IMR-90 (cell line): ENCODE measurements around the gene SRGAP3. TPM values are rescaled to one million over a fixed set of nuclear protein-coding genes. Genes with fewer than 3 reads are reported as not detected.

Experiments used
- ATAC-seq: fragments of 200-7000 bp; cut with Tn5 transposase; 2 replicates; pipeline ENCODE4 v1.9.1; 2020; ENCODE audit warnings: low read depth, mild to moderate bottlenecking, moderate library complexity
- BruUV-seq: library from RNA; stranded (reverse); fragments of 400-500 nt; replicated peaks from 2 replicates; lab custom pipeline; 2021; lab: Mats Ljungman, UMichigan
- CTCF ChIA-PET: fragments of 300-600 bp; formaldehyde crosslinking; extraction: SDS; loops from one replicate; lab custom pipeline; 2021; ENCODE audit warnings: antibody characterized with exemption; lab: Yijun Ruan, JAX
- POLR2A ChIA-PET: fragments of 300-600 bp; sonication (Branson Sonifier 250); formaldehyde crosslinking; loops from one replicate; lab custom pipeline; 2022; ENCODE audit warnings: antibody characterized with exemption; ENCODE audit not compliant: unreplicated experiment; lab: Charles Lee
- DNase-seq: peaks from one replicate; pipeline ENCODE4 v3.0.0; 2013
- H2AFZ ChIP-seq: replicated peaks from 2 replicates; pipeline ENCODE3; 2013; ENCODE audit warnings: low read length, mild to moderate bottlenecking; ENCODE audit not compliant: poor library complexity
- H2AK5ac ChIP-seq: 2 replicates; pipeline ENCODE4 v1.6.1; 2013; ENCODE audit warnings: low read depth, low read length, inconsistent platforms
- H2AK9ac ChIP-seq: replicated peaks from 2 replicates; pipeline ENCODE3; 2013; ENCODE audit warnings: mild to moderate bottlenecking, low read depth, low read length, moderate library complexity; ENCODE audit not compliant: poor library complexity
- H2BK120ac ChIP-seq: 2 replicates; pipeline ENCODE4 v1.6.1; 2013; ENCODE audit warnings: low read depth, low read length, inconsistent platforms
- H2BK15ac ChIP-seq: 3 replicates; pipeline ENCODE4 v1.6.1; 2013; ENCODE audit warnings: low read depth, low read length, inconsistent platforms
- H2BK20ac ChIP-seq: 2 replicates; pipeline ENCODE4 v1.6.1; 2013; ENCODE audit warnings: low read depth, mild to moderate bottlenecking, inconsistent platforms, low read length, moderate library complexity
- H2BK5ac ChIP-seq: 2 replicates; pipeline ENCODE4 v1.6.1; 2013; ENCODE audit warnings: mild to moderate bottlenecking, low read depth, low read length, inconsistent platforms; ENCODE audit not compliant: poor library complexity, severe bottlenecking
- H3K14ac ChIP-seq: replicated peaks from 2 replicates; pipeline ENCODE4 v1.6.1; 2013; ENCODE audit warnings: low read depth, low read length, inconsistent platforms
- H3K18ac ChIP-seq: 2 replicates; pipeline ENCODE4 v1.6.1; 2013; ENCODE audit warnings: low read depth, low read length, control low read depth
- H3K23ac ChIP-seq: 2 replicates; pipeline ENCODE4 v1.6.1; 2013; ENCODE audit warnings: low read depth, low read length, inconsistent platforms
- H3K27ac ChIP-seq: 2 replicates; pipeline ENCODE4 v1.5.1; 2013; ENCODE audit warnings: mild to moderate bottlenecking, control low read depth, low read length; ENCODE audit not compliant: insufficient read depth
- H3K27me3 ChIP-seq: 2 replicates; pipeline ENCODE4 v1.6.1; 2013; ENCODE audit warnings: low read length; ENCODE audit not compliant: control insufficient read depth, insufficient read depth
- H3K36me3 ChIP-seq: 2 replicates; pipeline ENCODE4 v1.6.1; 2013; ENCODE audit warnings: low read length, mixed read lengths; ENCODE audit not compliant: control insufficient read depth, insufficient read depth
- H3K4ac ChIP-seq: 2 replicates; pipeline ENCODE4 v1.6.1; 2013; ENCODE audit warnings: low read depth, low read length, inconsistent platforms
- H3K4me1 ChIP-seq: 2 replicates; pipeline ENCODE4 v1.6.1; 2013; ENCODE audit warnings: low read length, mixed read lengths; ENCODE audit not compliant: control insufficient read depth, insufficient read depth
- H3K4me2 ChIP-seq: 2 replicates; pipeline ENCODE4 v1.6.1; 2013; ENCODE audit warnings: low read depth, mild to moderate bottlenecking, control low read depth, low read length, moderate library complexity
- H3K4me3 ChIP-seq: 2 replicates; pipeline ENCODE4 v1.5.1; 2013; ENCODE audit warnings: low read depth, mild to moderate bottlenecking, control low read depth, low read length, moderate library complexity; ENCODE audit not compliant: insufficient read depth
- H3K56ac ChIP-seq: 2 replicates; pipeline ENCODE4 v1.6.1; 2013; ENCODE audit warnings: low read length, inconsistent platforms; ENCODE audit not compliant: insufficient read depth; ENCODE audit errors: extremely low read depth
- H3K79me1 ChIP-seq, 2 experiments: 2 replicates each; pipeline ENCODE4 v1.6.1; 2013; ENCODE audit warnings: low read length in 2 of 2, inconsistent platforms in 1 of 2, low read depth in 1 of 2
- H3K9ac ChIP-seq: 2 replicates; pipeline ENCODE4 v1.6.1; 2013; ENCODE audit warnings: low read depth, low read length, control low read depth
- H3K9me1 ChIP-seq: 2 replicates; pipeline ENCODE4 v1.6.1; 2013; ENCODE audit warnings: low read length, inconsistent platforms; ENCODE audit not compliant: insufficient read depth
- H3K9me3 ChIP-seq: 2 replicates; pipeline ENCODE4 v1.6.1; 2013; ENCODE audit warnings: low read length; ENCODE audit not compliant: control insufficient read depth, insufficient read depth
- H4K20me1 ChIP-seq: 2 replicates; pipeline ENCODE4 v1.6.1; 2013; ENCODE audit warnings: low read length, inconsistent platforms; ENCODE audit not compliant: insufficient read depth
- H4K5ac ChIP-seq: 2 replicates; pipeline ENCODE4 v1.6.1; 2013; ENCODE audit warnings: mild to moderate bottlenecking, low read depth, low read length, control low read depth
- H4K8ac ChIP-seq, 2 experiments: 2 replicates each; pipeline ENCODE4 v1.6.1; 2013; ENCODE audit warnings: low read depth in 2 of 2, low read length in 2 of 2, control low read depth in 1 of 2, inconsistent platforms in 1 of 2
- H4K91ac ChIP-seq: 2 replicates; pipeline ENCODE4 v1.6.1; 2013; ENCODE audit warnings: low read depth, low read length, inconsistent platforms; ENCODE audit not compliant: insufficient read depth
- BHLHE40 ChIP-seq: fragments of 150-350 bp; IDR thresholded peaks from 2 replicates; pipeline ENCODE4 v1.6.1; 2016; ENCODE audit warnings: mild to moderate bottlenecking, low read depth, low read length
- CHD1 ChIP-seq: IDR thresholded peaks from 2 replicates; pipeline ENCODE4 v1.6.1; 2012; ENCODE audit warnings: low read depth, low read length, improper control_type of control experiment
- CTCF ChIP-seq: conservative IDR thresholded peaks from 2 replicates; pipeline ENCODE4 v1.5.1; 2012; ENCODE audit warnings: mild to moderate bottlenecking, low read depth, low read length, improper control_type of control experiment
- FOS ChIP-seq: fragments of 150-350 bp; IDR thresholded peaks from 2 replicates; pipeline ENCODE4 v1.6.1; 2016; ENCODE audit warnings: low read depth, low read length
- MAFK ChIP-seq: IDR thresholded peaks from 2 replicates; pipeline ENCODE4 v1.6.1; 2012; ENCODE audit warnings: low read depth, low read length, improper control_type of control experiment
- MAZ ChIP-seq: IDR thresholded peaks from 2 replicates; pipeline ENCODE4 v1.6.1; 2012; ENCODE audit warnings: low read depth, mild to moderate bottlenecking, low read length, improper control_type of control experiment, moderate library complexity, borderline replicate concordance
- MXI1 ChIP-seq: IDR thresholded peaks from 2 replicates; pipeline ENCODE4 v1.6.1; 2012; ENCODE audit warnings: low read depth, mild to moderate bottlenecking, low read length, moderate library complexity, borderline replicate concordance
- NFE2L2 ChIP-seq: fragments of 150-350 bp; IDR thresholded peaks from 2 replicates; pipeline ENCODE4 v1.6.1; 2016; ENCODE audit warnings: low read depth, mild to moderate bottlenecking, low read length
- POLR2A ChIP-seq: IDR thresholded peaks from 2 replicates; pipeline ENCODE4 v1.6.1; 2012; ENCODE audit warnings: mild to moderate bottlenecking, low read depth, low read length
- RAD21 ChIP-seq: IDR thresholded peaks from 2 replicates; pipeline ENCODE4 v1.6.1; 2012; ENCODE audit warnings: low read length, improper control_type of control experiment
- RCOR1 ChIP-seq: IDR thresholded peaks from 2 replicates; pipeline ENCODE4 v1.6.1; 2012; ENCODE audit warnings: mild to moderate bottlenecking, low read length, improper control_type of control experiment; ENCODE audit not compliant: insufficient replicate concordance
- RFX5 ChIP-seq: IDR thresholded peaks from 2 replicates; pipeline ENCODE4 v1.8.0; 2012; ENCODE audit warnings: low read depth, mild to moderate bottlenecking, low read length, moderate library complexity
- SMC3 ChIP-seq: fragments of 150-350 bp; IDR thresholded peaks from 2 replicates; pipeline ENCODE4 v1.6.1; 2016; ENCODE audit warnings: low read depth, mild to moderate bottlenecking, antibody characterized with exemption, low read length, moderate library complexity
- WGBS, 2 experiments: methylation state at CpG; one replicate each; pipeline versions ENCODE4 v1.1.5 to v1.1.7; 2013; ENCODE audit warnings: missing lambda C conversion rate in 2 of 2; ENCODE audit not compliant: insufficient read length in 1 of 2; ENCODE audit errors: extremely low coverage in 2 of 2; 5-methylcytosine and 5-hydroxymethylcytosine counted together
- dilution Hi-C: fragments of 300-500 bp; cut with HindIII; formaldehyde crosslinking; loops from one replicate; pipeline ENCODE4 v1.14.3; 2018; ENCODE audit warnings: low sequenced_read_pairs; ENCODE audit not compliant: unreplicated experiment
- in situ Hi-C: fragments of 300-500 bp; cut with MboI; formaldehyde crosslinking; loops from 3 replicates; pipeline ENCODE4 v1.14.3; 2019; ENCODE audit warnings: low sequenced_read_pairs, inconsistent platforms, mixed read lengths
- intact Hi-C: fragments of 100-400 bp; cut with micrococcal nuclease; formaldehyde crosslinking; loops from 2 replicates; pipeline ENCODE4 v1.10.0; 2022
- polyA plus RNA-seq, 3 experiments: library from polyadenylated mRNA; depleted of rRNA; stranded (reverse); fragments of >200 nt; gene quantifications; 2 replicates each; pipeline ENCODE4 v1.2.3, GENCODE V29; 2012; ENCODE audit warnings: low replicate concordance in 1 of 3
- total RNA-seq: library from RNA; depleted of rRNA; stranded (reverse); fragments of >200 nt; gene quantifications from 2 replicates; pipeline ENCODE4 v1.2.3, GENCODE V29; 2012
- TF ChIP-seq, protein P1 (sequence below): fragments of 150-350 bp; IDR thresholded peaks from 2 replicates; pipeline ENCODE4 v1.6.1; 2017; ENCODE audit warnings: mild to moderate bottlenecking, antibody characterized with exemption, low read length, low read depth
- TF ChIP-seq, protein P2 (sequence below): fragments of 150-350 bp; IDR thresholded peaks from 2 replicates; pipeline ENCODE4 v1.6.1; 2016; ENCODE audit warnings: low read depth, mild to moderate bottlenecking, low read length, moderate library complexity, borderline replicate concordance

SRGAP3 gene
- total and polyA plus RNA-seq, 2 of the 4 experiments (the other 2 are of a cell fraction): 0.68 to 1.4 TPM

DNA sequence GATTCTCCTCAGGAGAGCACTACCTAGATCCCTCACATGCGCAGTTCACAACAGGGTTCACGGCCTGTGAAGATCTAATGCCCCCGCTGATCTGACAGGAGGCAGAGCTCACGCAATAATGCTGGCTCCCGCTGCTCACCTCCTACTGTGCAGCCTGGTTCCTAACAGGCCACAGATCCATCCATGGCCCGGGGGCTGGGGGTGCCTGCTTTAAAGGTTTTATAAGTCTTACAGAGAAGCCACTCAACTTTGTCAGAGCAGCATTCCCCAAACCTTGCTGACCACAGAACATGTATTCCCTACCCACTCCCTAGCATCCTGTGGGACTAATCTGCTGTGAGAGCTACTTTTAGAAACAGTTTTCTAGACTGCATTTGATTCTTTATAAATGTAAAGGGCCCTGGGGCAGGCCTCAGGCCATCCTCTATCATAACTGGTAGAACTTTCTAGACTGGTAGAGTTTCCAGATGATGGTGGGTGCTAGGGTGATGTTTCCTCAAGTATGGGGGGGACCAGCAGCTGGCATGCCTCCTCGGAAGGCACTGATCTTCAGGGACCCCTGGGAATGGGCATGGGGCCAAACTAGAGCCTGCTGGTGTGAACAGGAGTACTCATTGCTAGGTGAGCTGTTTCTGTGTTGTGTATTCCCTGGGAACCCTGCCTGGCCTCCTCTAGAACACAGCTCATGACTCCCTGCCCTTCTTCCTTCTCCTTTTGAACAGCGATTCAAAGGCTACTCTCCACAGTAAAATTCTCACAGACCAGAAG lies 260.5 kb downstream of the SRGAP3 start:
- no CpG with 5 or more reads among the region's 8 CpGs for WGBS, 2 experiments
- TF ChIP-seq BHLHE40 (no peak), SMC3 (no peak), FOS (no peak), RAD21 (no peak), RFX5 (no peak), POLR2A (no peak), NFE2L2 (no peak), MAFK (no peak), CTCF (no peak), MXI1 (no peak), CHD1 (no peak), RCOR1 (no peak), MAZ (no peak)
- TF ChIP-seq, protein P1, sequence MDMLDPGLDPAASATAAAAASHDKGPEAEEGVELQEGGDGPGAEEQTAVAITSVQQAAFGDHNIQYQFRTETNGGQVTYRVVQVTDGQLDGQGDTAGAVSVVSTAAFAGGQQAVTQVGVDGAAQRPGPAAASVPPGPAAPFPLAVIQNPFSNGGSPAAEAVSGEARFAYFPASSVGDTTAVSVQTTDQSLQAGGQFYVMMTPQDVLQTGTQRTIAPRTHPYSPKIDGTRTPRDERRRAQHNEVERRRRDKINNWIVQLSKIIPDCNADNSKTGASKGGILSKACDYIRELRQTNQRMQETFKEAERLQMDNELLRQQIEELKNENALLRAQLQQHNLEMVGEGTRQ: no peak
- TF ChIP-seq, protein P2, sequence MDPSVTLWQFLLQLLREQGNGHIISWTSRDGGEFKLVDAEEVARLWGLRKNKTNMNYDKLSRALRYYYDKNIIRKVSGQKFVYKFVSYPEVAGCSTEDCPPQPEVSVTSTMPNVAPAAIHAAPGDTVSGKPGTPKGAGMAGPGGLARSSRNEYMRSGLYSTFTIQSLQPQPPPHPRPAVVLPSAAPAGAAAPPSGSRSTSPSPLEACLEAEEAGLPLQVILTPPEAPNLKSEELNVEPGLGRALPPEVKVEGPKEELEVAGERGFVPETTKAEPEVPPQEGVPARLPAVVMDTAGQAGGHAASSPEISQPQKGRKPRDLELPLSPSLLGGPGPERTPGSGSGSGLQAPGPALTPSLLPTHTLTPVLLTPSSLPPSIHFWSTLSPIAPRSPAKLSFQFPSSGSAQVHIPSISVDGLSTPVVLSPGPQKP: no peak

More for the DNA sequence above, 260.5 kb downstream of the SRGAP3 start:
- H3K4me2 ChIP-seq: no peak overlapping the region
- H2AK5ac ChIP-seq: no peak overlapping the region
- H3K9ac ChIP-seq: no peak overlapping the region
- no peak overlapping the region for H3K27ac ChIP-seq
- no peak overlapping the region for H4K91ac ChIP-seq
- intact Hi-C loops: loop anchor here (1.0 kb wide), 2 partner anchors 78 to 313 kb away; no protein-coding TSS in a partner anchor
- no peak overlapping the region for H2AFZ ChIP-seq
- H3K23ac ChIP-seq: no peak overlapping the region
- DNase-seq: no peak
- no peak overlapping the region for H4K5ac ChIP-seq
- H3K14ac ChIP-seq: no peak overlapping the region
- H3K4ac ChIP-seq: no peak overlapping the region
- H3K79me1 ChIP-seq: no peaks in the 10 kb centered on the region
- H2AK9ac ChIP-seq: peak overlapping the region; percentile 13
- ChIA-PET POLR2A (no interaction called here), CTCF (interaction anchor here (0.7 to 2.8 kb wide), 5 partner anchors 41 to 742 kb away, joined by 3 to 8 read pairs (median 3); partner anchors contain the start of gene SRGAP3)
- H2BK15ac ChIP-seq: no peak overlapping the region
- no peak overlapping the region for H3K56ac ChIP-seq
- no peak overlapping the region for H4K8ac ChIP-seq
- no peak overlapping the region for H3K4me3 ChIP-seq
- H4K20me1 ChIP-seq: no peaks in the 10 kb centered on the region
- peaks cover 5% of the 10 kb centered on the region for H3K27me3 ChIP-seq
- no peak for ATAC-seq
- dilution Hi-C loops: no loop called here
- no peaks in the 10 kb centered on the region for H3K9me1 ChIP-seq
- no peak overlapping the region for H2BK5ac ChIP-seq
- H3K4me1 ChIP-seq: no peaks in the 10 kb centered on the region
- no peak overlapping the region for H3K18ac ChIP-seq
- in situ Hi-C loops: no loop called here
- H2BK120ac ChIP-seq: no peak overlapping the region
- H3K36me3 ChIP-seq: no peaks in the 10 kb centered on the region
- H2BK20ac ChIP-seq: no peak overlapping the region
- no peaks in the 10 kb centered on the region for H3K9me3 ChIP-seq
- no TSS peak for BruUV-seq
